HG02759 (cell line): ENCODE data around the gene SPANXN1.
"Not testable (repeated sequence)": the region's sequence is repeated elsewhere in the genome, so short reads cannot be mapped to it uniquely, and the experiment has no call there.

ENCODE experiments used
- ATAC-seq: cut with Tn5 transposase; IDR thresholded peaks from one replicate; pipeline ENCODE4 v1.9.1; 2021; ENCODE audit warnings: mild to moderate bottlenecking, moderate library complexity; ENCODE audit not compliant: unreplicated experiment

The SPANXN1 gene

GRCh38 chrX:145247203-145247602 lies at the start of gene SPANXN1:
Gene SPANXN1, plus strand, starts transcription at chrX:145247503. Its CDS starts 84 bp downstream, at chrX:145247587.
- not testable (repeated sequence) for ATAC-seq

DNA sequence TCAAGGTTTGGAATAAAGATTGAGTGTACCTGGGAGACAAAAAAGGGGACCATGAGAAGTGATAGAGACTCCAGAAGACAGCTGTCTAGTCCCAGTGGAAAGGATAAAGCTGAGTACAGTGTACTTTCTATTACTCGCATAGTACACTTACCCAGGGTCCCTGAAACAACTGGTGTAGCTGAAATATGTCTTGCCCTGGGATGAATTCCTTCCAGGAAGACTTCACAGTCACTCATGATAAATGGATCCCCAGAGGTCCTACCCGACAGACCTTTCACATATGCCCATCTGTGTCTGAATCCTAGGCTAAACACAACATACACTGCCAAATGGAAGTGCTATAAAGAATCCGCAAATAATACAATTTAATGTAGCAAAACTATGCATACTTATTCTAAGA lies 48.2 kb upstream of the SPANXN1 start:
- ATAC-seq = no peak

- ATAC-seq = no peak
Observed at GRCh38 chrX:145213504-145213903, 33.8 kb upstream of the SPANXN1 start.

DNA sequence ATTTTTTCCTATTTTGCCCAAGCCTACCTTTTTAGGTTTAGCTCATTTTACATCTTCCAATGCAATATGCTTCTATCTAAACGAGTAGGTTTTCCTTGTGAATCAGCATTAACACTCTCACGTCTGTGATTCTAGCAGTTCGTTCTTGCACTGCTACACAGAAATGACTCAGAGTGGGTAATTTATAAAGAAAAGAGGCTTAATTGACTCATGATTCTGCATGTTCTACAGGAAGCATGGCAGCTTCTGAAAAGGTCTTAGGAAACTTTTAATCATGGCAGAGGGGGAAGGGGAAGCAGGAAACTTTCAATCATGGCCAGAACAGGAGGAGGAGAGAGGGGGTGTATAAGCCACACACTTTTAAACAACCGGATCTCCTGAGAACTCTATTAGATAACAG lies 44.9 kb downstream of the SPANXN1 start:
- ATAC-seq = no peak
